PC-9 (cell line): ENCODE results near the gene DLG2.

Source experiments
- CTCF ChIP-seq: fragments of 200-600 bp; sonication (generic); conservative IDR thresholded peaks from 2 replicates; pipeline ENCODE4 v1.6.1; 2017; ENCODE audit warnings: mixed run types, antibody characterized with exemption, mild to moderate bottlenecking, moderate library complexity
- EZH2 ChIP-seq: fragments of 200-600 bp; sonication (generic); IDR thresholded peaks from 2 replicates; pipeline ENCODE4 v1.8.0; 2017; ENCODE audit warnings: antibody characterized with exemption, low read depth

- TF ChIP-seq CTCF, result peak; percentile 41; the same call in 1 of the 2 replicates
- no peak for TF ChIP-seq EZH2
Observed at GRCh38 chr11:83801799-83802198, 1825.3 kb downstream of the DLG2 start.
